ENCODE measurements around the gene PLA2G1B.

The PLA2G1B gene
- long read RNA-seq: 0 reads

GRCh38 chr12:120327593-120327992 lies at the start of gene PLA2G1B:
PLA2G1B (minus strand) TSS chr12:120327779; CDS start chr12:120327753, 26 bp downstream.
- TF ChIP-seq CTCF (IDR thresholded peaks at IDR 0.05; ENCODE audit: insufficient read depth, low read length) (no peak), REST (IDR thresholded peaks at IDR 0.05; ENCODE audit: insufficient replicate concordance, low read depth) (no peak), SPI1 (IDR thresholded peaks at IDR 0.05; ENCODE audit: borderline replicate concordance, low read depth) (no peak), GABPA (IDR thresholded peaks at IDR 0.05; ENCODE audit: low read depth) (no peak), POLR2AphosphoS5 (IDR thresholded peaks at IDR 0.05; ENCODE audit: low read depth) (no peak)

GRCh38 chr12:120376934-120377572 lies 49.5 kb upstream of the PLA2G1B start:
- DNase-seq (ENCODE audit: low read depth in 1 of 2, low spot score in 1 of 2): no peak
- H3K27me3 ChIP-seq (ENCODE audit: insufficient read depth, poor library complexity, severe bottlenecking): peaks cover 16% of the 10 kb centered on the region
- no peak for TF ChIP-seq GABPA (IDR thresholded peaks at IDR 0.05; ENCODE audit: low read depth)
- no peak for TF ChIP-seq CTCF (IDR thresholded peaks at IDR 0.05; ENCODE audit: insufficient read depth, low read length)
- TF ChIP-seq REST (IDR thresholded peaks at IDR 0.05; ENCODE audit: insufficient replicate concordance, low read depth): no peak
- TF ChIP-seq POLR2AphosphoS5 (IDR thresholded peaks at IDR 0.05; ENCODE audit: low read depth): no peak
- no peak for TF ChIP-seq SPI1 (IDR thresholded peaks at IDR 0.05; ENCODE audit: borderline replicate concordance, low read depth)
- no peak overlapping the region for H3K27ac ChIP-seq (replicated peaks)
- H3K4me3 ChIP-seq (replicated peaks; ENCODE audit: insufficient read depth, low read length): no peak overlapping the region

More at GRCh38 chr12:120327593-120327992, at the start of gene PLA2G1B:
- Histone ChIP-seq H3K27me3 (ENCODE audit: insufficient read depth, poor library complexity, severe bottlenecking) (no peaks in the 10 kb centered on the region), H3K27ac (replicated peaks) (no peak within 1 kb of the TSS), H3K4me3 (replicated peaks; ENCODE audit: insufficient read depth, low read length) (no peak within 1 kb of the TSS)
- no peak for DNase-seq (ENCODE audit: low read depth in 1 of 2, low spot score in 1 of 2)

GRCh38 chr12:120376416-120376815 lies 48.8 kb upstream of the PLA2G1B start:
- Histone ChIP-seq H3K27me3 (ENCODE audit: insufficient read depth, poor library complexity, severe bottlenecking) (peaks cover 23% of the 10 kb centered on the region), H3K4me3 (replicated peaks; ENCODE audit: insufficient read depth, low read length) (no peak overlapping the region), H3K27ac (replicated peaks) (no peak overlapping the region)
- TF ChIP-seq GABPA (IDR thresholded peaks at IDR 0.05; ENCODE audit: low read depth): no peak
- TF ChIP-seq REST (IDR thresholded peaks at IDR 0.05; ENCODE audit: insufficient replicate concordance, low read depth): no peak
- no peak for TF ChIP-seq SPI1 (IDR thresholded peaks at IDR 0.05; ENCODE audit: borderline replicate concordance, low read depth)
- no peak for TF ChIP-seq CTCF (IDR thresholded peaks at IDR 0.05; ENCODE audit: insufficient read depth, low read length)
- TF ChIP-seq POLR2AphosphoS5 (IDR thresholded peaks at IDR 0.05; ENCODE audit: low read depth): no peak
- no peak for DNase-seq (ENCODE audit: low read depth in 1 of 2, low spot score in 1 of 2)
